Measurements from ENCODE around the gene BRD4.

Gene BRD4

DNA sequence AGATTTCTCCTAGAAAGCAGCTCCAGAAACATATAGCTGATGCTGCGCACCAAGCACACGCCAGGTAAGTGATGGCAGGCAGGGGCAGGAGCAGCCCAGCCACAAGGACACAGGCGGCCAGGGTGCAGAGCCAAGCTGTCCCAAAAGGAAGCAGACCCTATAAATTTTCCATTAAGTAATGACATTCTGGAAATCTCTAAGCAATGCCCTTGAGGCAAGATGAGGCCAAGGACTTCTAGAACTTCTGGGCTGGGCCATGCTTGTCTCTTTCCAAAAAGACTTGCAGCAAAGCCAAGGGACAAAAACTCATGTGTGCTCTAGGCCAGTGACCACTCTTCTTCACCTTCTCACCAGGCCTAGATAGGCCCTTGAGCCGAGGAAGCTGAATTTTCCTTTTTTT lies 57.9 kb downstream of the BRD4 start:
- H3K56ac ChIP-seq (ENCODE audit: low read length), result no peak overlapping the region
- no peak overlapping the region for H2BK120ac ChIP-seq (ENCODE audit: low read depth, low read length)
- peaks cover 10% of the 10 kb centered on the region for H3K36me3 ChIP-seq (ENCODE audit: control insufficient read depth, insufficient read depth, low read length)
- no peak overlapping the region for H4K5ac ChIP-seq (ENCODE audit: low read length)
- H3K4me3 ChIP-seq (ENCODE audit: low read length), result no peak overlapping the region
- no peak overlapping the region for H2AK5ac ChIP-seq (ENCODE audit: low read length)
- no peak overlapping the region for H3K27ac ChIP-seq (ENCODE audit: low read depth, low read length)
- H4K8ac ChIP-seq (ENCODE audit: low read depth, low read length), result no peak overlapping the region
- H3K4ac ChIP-seq (ENCODE audit: low read depth, low read length), result no peak overlapping the region
- no peak overlapping the region for H2BK5ac ChIP-seq (ENCODE audit: low read length)
- H2BK15ac ChIP-seq (replicated peaks; ENCODE audit: low read depth), result no peak overlapping the region
- H3K4me2 ChIP-seq (ENCODE audit: low read length), result no peak overlapping the region
- H3K23ac ChIP-seq (ENCODE audit: low read length), result no peak overlapping the region
- peaks cover 46% of the 10 kb centered on the region for H3K79me1 ChIP-seq (ENCODE audit: low read length)
- H3K18ac ChIP-seq (ENCODE audit: low read length), result no peak overlapping the region
- no peak for DNase-seq
- no peak overlapping the region for H3K9ac ChIP-seq (ENCODE audit: low read length)
- H3K27me3 ChIP-seq (ENCODE audit: insufficient read depth, low read length, poor library complexity), result no peaks in the 10 kb centered on the region
- H3K79me2 ChIP-seq (ENCODE audit: control insufficient read depth, insufficient read depth, low read length), result peaks cover 99% of the 10 kb centered on the region
- WGBS (ENCODE audit: extremely low coverage, insufficient coverage, low lambda C conversion rate), result no CpG with 5 or more reads among the region's 4 CpGs
- peaks cover 10% of the 10 kb centered on the region for H3K4me1 ChIP-seq (ENCODE audit: control insufficient read depth, low read depth, low read length)

DNA sequence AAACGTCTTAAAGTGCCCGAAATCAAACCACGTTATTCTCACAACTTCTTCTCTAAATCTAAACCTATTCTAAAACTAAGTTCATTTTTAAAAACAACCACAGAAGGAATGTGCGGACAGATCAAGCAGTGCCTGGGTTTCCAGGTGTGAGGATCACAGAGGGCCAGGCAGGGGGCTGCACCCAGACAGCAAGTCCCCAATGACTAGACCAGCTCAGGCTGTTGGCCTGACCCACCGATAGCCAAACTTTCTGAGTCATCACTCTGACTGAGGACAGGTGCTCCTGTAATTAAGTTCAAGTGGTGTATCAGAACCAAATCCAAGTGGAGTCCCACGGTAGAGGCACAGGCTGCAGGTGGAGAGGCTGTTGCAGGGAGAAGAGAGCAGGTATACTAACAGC lies 62.5 kb downstream of the BRD4 start:
- DNase-seq, result no peak
- Histone ChIP-seq H2BK15ac (replicated peaks; ENCODE audit: low read depth) (no peak overlapping the region), H2AK5ac (ENCODE audit: low read length) (no peak overlapping the region), H3K18ac (ENCODE audit: low read length) (no peak overlapping the region), H2BK120ac (ENCODE audit: low read depth, low read length) (no peak overlapping the region), H3K79me2 (ENCODE audit: control insufficient read depth, insufficient read depth, low read length) (peaks cover 87% of the 10 kb centered on the region), H3K4ac (ENCODE audit: low read depth, low read length) (no peak overlapping the region), H3K4me3 (ENCODE audit: low read length) (no peak overlapping the region), H3K23ac (ENCODE audit: low read length) (no peak overlapping the region), H3K27me3 (ENCODE audit: insufficient read depth, low read length, poor library complexity) (no peaks in the 10 kb centered on the region), H3K4me1 (ENCODE audit: control insufficient read depth, low read depth, low read length) (peaks cover 5% of the 10 kb centered on the region), H4K5ac (ENCODE audit: low read length) (no peak overlapping the region), H4K8ac (ENCODE audit: low read depth, low read length) (no peak overlapping the region), H3K79me1 (ENCODE audit: low read length) (peaks cover 64% of the 10 kb centered on the region), H3K56ac (ENCODE audit: low read length) (no peak overlapping the region), H3K9ac (ENCODE audit: low read length) (no peak overlapping the region), H2BK5ac (ENCODE audit: low read length) (no peak overlapping the region), H3K36me3 (ENCODE audit: control insufficient read depth, insufficient read depth, low read length) (peaks cover 28% of the 10 kb centered on the region), H3K4me2 (ENCODE audit: low read length) (no peak overlapping the region), H3K27ac (ENCODE audit: low read depth, low read length) (no peak overlapping the region)
- WGBS (ENCODE audit: extremely low coverage, insufficient coverage, low lambda C conversion rate), result 100% methylated on average over 3 of the region's 6 CpGs

DNA sequence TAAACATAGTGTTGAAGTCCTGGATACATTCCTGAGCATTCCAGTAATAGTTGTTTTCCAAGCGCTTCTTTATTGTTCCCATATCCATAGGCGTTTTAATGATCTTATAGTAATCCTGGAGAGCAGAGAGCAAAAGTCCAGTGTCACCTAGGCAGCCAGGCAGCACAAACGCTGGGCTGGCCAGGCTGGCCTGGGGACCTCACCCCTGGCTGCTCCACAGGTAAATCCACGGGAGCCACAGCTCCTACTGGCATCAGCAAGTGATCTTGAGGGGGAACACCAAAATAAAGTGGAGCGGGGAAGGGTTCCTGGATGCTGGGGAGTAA lies 63.4 kb downstream of the BRD4 start:
- H3K27me3 ChIP-seq (ENCODE audit: insufficient read depth, low read length, poor library complexity), result no peaks in the 10 kb centered on the region
- no peak overlapping the region for H2AK5ac ChIP-seq (ENCODE audit: low read length)
- H3K23ac ChIP-seq (ENCODE audit: low read length), result no peak overlapping the region
- H3K4me1 ChIP-seq (ENCODE audit: control insufficient read depth, low read depth, low read length), result peaks cover 3% of the 10 kb centered on the region
- no peak overlapping the region for H3K4me3 ChIP-seq (ENCODE audit: low read length)
- H4K5ac ChIP-seq (ENCODE audit: low read length), result no peak overlapping the region
- H3K18ac ChIP-seq (ENCODE audit: low read length), result no peak overlapping the region
- H3K79me2 ChIP-seq (ENCODE audit: control insufficient read depth, insufficient read depth, low read length), result peaks cover 81% of the 10 kb centered on the region
- DNase-seq, result no peak
- H3K4me2 ChIP-seq (ENCODE audit: low read length), result no peak overlapping the region
- H3K36me3 ChIP-seq (ENCODE audit: control insufficient read depth, insufficient read depth, low read length), result peaks cover 33% of the 10 kb centered on the region
- H3K9ac ChIP-seq (ENCODE audit: low read length), result no peak overlapping the region
- no peak overlapping the region for H2BK120ac ChIP-seq (ENCODE audit: low read depth, low read length)
- no peak overlapping the region for H2BK5ac ChIP-seq (ENCODE audit: low read length)
- no peak overlapping the region for H4K8ac ChIP-seq (ENCODE audit: low read depth, low read length)
- H3K27ac ChIP-seq (ENCODE audit: low read depth, low read length), result no peak overlapping the region
- no CpG with 5 or more reads among the region's 5 CpGs for WGBS (ENCODE audit: extremely low coverage, insufficient coverage, low lambda C conversion rate)
- peaks cover 61% of the 10 kb centered on the region for H3K79me1 ChIP-seq (ENCODE audit: low read length)
- no peak overlapping the region for H3K4ac ChIP-seq (ENCODE audit: low read depth, low read length)
- no peak overlapping the region for H2BK15ac ChIP-seq (replicated peaks; ENCODE audit: low read depth)
- H3K56ac ChIP-seq (ENCODE audit: low read length), result no peak overlapping the region

DNA sequence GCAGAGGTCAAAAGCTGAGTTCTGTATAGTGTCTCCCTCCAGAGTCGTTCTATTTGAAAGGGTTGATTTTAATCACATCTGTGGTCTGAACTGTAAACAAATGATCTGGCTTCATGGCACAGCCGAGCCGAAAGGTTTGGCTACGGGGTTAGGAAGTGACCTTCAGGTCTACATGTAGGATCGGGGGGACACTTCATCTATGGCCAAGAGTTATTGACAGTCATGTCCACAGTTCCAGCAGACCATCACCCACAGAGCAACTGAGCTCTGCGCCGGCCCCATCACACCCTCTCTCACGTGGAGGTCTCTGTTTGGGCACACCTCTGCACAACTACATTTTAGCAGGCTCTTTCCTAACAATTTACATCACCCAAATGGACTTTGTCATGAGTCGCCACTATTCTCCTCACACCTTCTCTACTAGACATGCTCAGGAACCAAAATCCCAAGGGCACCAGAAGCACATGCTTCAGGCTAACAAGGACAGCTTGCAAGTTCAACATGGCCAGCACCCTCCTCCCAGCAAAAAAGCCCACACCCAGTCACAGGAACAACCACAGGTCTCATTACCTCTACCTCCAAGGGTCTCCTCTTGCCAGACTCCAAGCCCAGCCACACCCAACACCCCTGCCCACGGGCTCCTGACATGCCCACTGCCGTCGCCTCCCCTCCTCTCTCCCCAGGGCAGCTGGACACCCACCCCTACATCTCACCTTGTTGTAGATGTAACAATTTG lies 64.0 kb downstream of the BRD4 start:
- no peak overlapping the region for H3K4ac ChIP-seq (ENCODE audit: low read depth, low read length)
- H3K27me3 ChIP-seq (ENCODE audit: insufficient read depth, low read length, poor library complexity), result no peaks in the 10 kb centered on the region
- H3K23ac ChIP-seq (ENCODE audit: low read length), result no peak overlapping the region
- no peak overlapping the region for H2BK5ac ChIP-seq (ENCODE audit: low read length)
- no peak overlapping the region for H2AK5ac ChIP-seq (ENCODE audit: low read length)
- DNase-seq, result no peak
- no CpG with 5 or more reads among the region's 12 CpGs for WGBS (ENCODE audit: extremely low coverage, insufficient coverage, low lambda C conversion rate)
- no peak overlapping the region for H3K9ac ChIP-seq (ENCODE audit: low read length)
- H2BK15ac ChIP-seq (replicated peaks; ENCODE audit: low read depth), result no peak overlapping the region
- no peak overlapping the region for H3K4me2 ChIP-seq (ENCODE audit: low read length)
- H4K5ac ChIP-seq (ENCODE audit: low read length), result no peak overlapping the region
- peaks cover 38% of the 10 kb centered on the region for H3K36me3 ChIP-seq (ENCODE audit: control insufficient read depth, insufficient read depth, low read length)
- no peak overlapping the region for H3K18ac ChIP-seq (ENCODE audit: low read length)
- peaks cover 79% of the 10 kb centered on the region for H3K79me2 ChIP-seq (ENCODE audit: control insufficient read depth, insufficient read depth, low read length)
- H3K4me1 ChIP-seq (ENCODE audit: control insufficient read depth, low read depth, low read length), result peaks cover 3% of the 10 kb centered on the region
- H3K79me1 ChIP-seq (ENCODE audit: low read length), result peaks cover 66% of the 10 kb centered on the region
- no peak overlapping the region for H3K56ac ChIP-seq (ENCODE audit: low read length)
- no peak overlapping the region for H2BK120ac ChIP-seq (ENCODE audit: low read depth, low read length)
- no peak overlapping the region for H3K4me3 ChIP-seq (ENCODE audit: low read length)
- H3K27ac ChIP-seq (ENCODE audit: low read depth, low read length), result no peak overlapping the region
- H4K8ac ChIP-seq (ENCODE audit: low read depth, low read length), result no peak overlapping the region

DNA sequence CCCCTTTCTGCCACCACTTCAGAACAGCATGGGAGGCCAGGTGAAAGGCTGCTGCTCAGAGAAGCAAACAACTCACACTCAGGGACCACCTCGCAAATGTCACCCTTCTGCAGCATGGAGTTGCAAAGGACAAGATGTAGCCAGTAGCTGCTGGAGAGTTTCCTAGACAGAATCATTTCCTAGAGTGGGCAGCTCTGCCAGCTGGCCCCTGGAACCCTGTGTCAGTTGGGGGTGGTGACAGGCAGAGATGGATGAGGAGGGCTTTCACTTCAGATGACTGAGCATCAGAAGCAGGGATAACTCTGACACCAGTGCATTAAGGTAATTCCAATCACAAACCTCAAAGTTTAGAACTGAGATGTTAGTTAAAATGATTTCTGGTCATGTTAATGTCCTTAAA lies 65.7 kb downstream of the BRD4 start:
- Histone ChIP-seq H3K4me1 (ENCODE audit: control insufficient read depth, low read depth, low read length) (no peaks in the 10 kb centered on the region), H3K36me3 (ENCODE audit: control insufficient read depth, insufficient read depth, low read length) (peaks cover 41% of the 10 kb centered on the region), H4K5ac (ENCODE audit: low read length) (no peak overlapping the region), H3K27me3 (ENCODE audit: insufficient read depth, low read length, poor library complexity) (no peaks in the 10 kb centered on the region), H3K9ac (ENCODE audit: low read length) (no peak overlapping the region), H3K56ac (ENCODE audit: low read length) (no peak overlapping the region), H3K18ac (ENCODE audit: low read length) (no peak overlapping the region), H2BK5ac (ENCODE audit: low read length) (no peak overlapping the region), H4K8ac (ENCODE audit: low read depth, low read length) (no peak overlapping the region), H3K79me1 (ENCODE audit: low read length) (peaks cover 61% of the 10 kb centered on the region), H3K23ac (ENCODE audit: low read length) (no peak overlapping the region), H3K27ac (ENCODE audit: low read depth, low read length) (no peak overlapping the region), H3K4me2 (ENCODE audit: low read length) (no peak overlapping the region), H3K4me3 (ENCODE audit: low read length) (no peak overlapping the region), H3K4ac (ENCODE audit: low read depth, low read length) (no peak overlapping the region), H2BK15ac (replicated peaks; ENCODE audit: low read depth) (no peak overlapping the region), H2BK120ac (ENCODE audit: low read depth, low read length) (no peak overlapping the region), H2AK5ac (ENCODE audit: low read length) (no peak overlapping the region), H3K79me2 (ENCODE audit: control insufficient read depth, insufficient read depth, low read length) (peaks cover 72% of the 10 kb centered on the region)
- no CpG with 5 or more reads among the region's 1 CpG for WGBS (ENCODE audit: extremely low coverage, insufficient coverage, low lambda C conversion rate)
- no peak for DNase-seq

DNA sequence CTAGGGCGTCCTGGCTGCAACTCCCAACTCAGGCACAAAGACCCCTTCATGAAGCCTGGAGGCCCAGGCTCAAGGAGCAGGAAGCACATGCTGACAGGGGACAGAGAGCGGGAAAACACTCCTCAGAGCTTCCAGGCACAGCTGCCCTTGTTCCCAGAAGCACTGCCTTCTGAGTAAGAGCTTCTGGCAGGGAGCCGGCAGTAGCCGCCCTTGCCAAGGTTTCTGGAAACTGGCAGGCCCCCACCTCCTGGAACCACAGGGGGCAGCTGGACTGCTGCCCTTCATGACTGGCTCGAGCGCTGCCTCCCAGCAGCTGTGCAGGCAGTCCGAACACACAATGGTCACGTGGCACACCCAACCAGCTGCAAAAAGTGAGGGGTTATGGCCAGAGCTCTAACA lies 66.5 kb downstream of the BRD4 start:
- no peak overlapping the region for H3K4me3 ChIP-seq (ENCODE audit: low read length)
- no peak overlapping the region for H3K4me2 ChIP-seq (ENCODE audit: low read length)
- H3K18ac ChIP-seq (ENCODE audit: low read length), result no peak overlapping the region
- H3K79me1 ChIP-seq (ENCODE audit: low read length), result peaks cover 54% of the 10 kb centered on the region
- peaks cover 64% of the 10 kb centered on the region for H3K79me2 ChIP-seq (ENCODE audit: control insufficient read depth, insufficient read depth, low read length)
- H3K23ac ChIP-seq (ENCODE audit: low read length), result no peak overlapping the region
- no peak overlapping the region for H4K5ac ChIP-seq (ENCODE audit: low read length)
- no peak for DNase-seq
- no peak overlapping the region for H4K8ac ChIP-seq (ENCODE audit: low read depth, low read length)
- H3K36me3 ChIP-seq (ENCODE audit: control insufficient read depth, insufficient read depth, low read length), result peaks cover 38% of the 10 kb centered on the region
- H3K4me1 ChIP-seq (ENCODE audit: control insufficient read depth, low read depth, low read length), result no peaks in the 10 kb centered on the region
- no peak overlapping the region for H3K27ac ChIP-seq (ENCODE audit: low read depth, low read length)
- WGBS (ENCODE audit: extremely low coverage, insufficient coverage, low lambda C conversion rate), result no CpG with 5 or more reads among the region's 8 CpGs
- no peak overlapping the region for H2BK5ac ChIP-seq (ENCODE audit: low read length)
- no peak overlapping the region for H3K9ac ChIP-seq (ENCODE audit: low read length)
- no peak overlapping the region for H2BK120ac ChIP-seq (ENCODE audit: low read depth, low read length)
- no peak overlapping the region for H3K4ac ChIP-seq (ENCODE audit: low read depth, low read length)
- H3K56ac ChIP-seq (ENCODE audit: low read length), result no peak overlapping the region
- no peak overlapping the region for H2AK5ac ChIP-seq (ENCODE audit: low read length)
- no peaks in the 10 kb centered on the region for H3K27me3 ChIP-seq (ENCODE audit: insufficient read depth, low read length, poor library complexity)
- H2BK15ac ChIP-seq (replicated peaks; ENCODE audit: low read depth), result no peak overlapping the region
